HepG2 (cell line): ENCODE measurements around the gene AGGF1. TPM values are rescaled to one million over a fixed set of nuclear protein-coding genes. Genes with fewer than 3 reads are reported as not detected.

Experiments
- ELF3 ChIP-seq: IDR thresholded peaks from 2 replicates; pipeline ENCODE4 v1.6.1; 2016; ENCODE audit warnings: missing genetic modification reagents, missing compliant biosample characterization
- KDM5A ChIP-seq: fragments of 200-600 bp; sonication (generic); IDR thresholded peaks from 2 replicates; pipeline ENCODE4 v1.7.0; 2018; ENCODE audit warnings: antibody characterized with exemption, mild to moderate bottlenecking, low read length, borderline replicate concordance
- MXD3 ChIP-seq: IDR thresholded peaks from 2 replicates; pipeline ENCODE4 v1.6.1; 2016; ENCODE audit warnings: mild to moderate bottlenecking, missing biosample characterization, missing genetic modification reagents
- MXD4 ChIP-seq: IDR thresholded peaks from 2 replicates; pipeline ENCODE4 v1.6.1; 2016; ENCODE audit warnings: mild to moderate bottlenecking, missing biosample characterization, missing genetic modification reagents
- NKX3-1 ChIP-seq: sonication (generic); formaldehyde crosslinking; IDR thresholded peaks from 2 replicates; pipeline ENCODE4 v1.5.0; 2020; ENCODE audit warnings: missing genetic modification reagents
- PITX1 ChIP-seq: sonication (generic); formaldehyde crosslinking; IDR thresholded peaks from 2 replicates; pipeline ENCODE4 v1.5.1; 2020; ENCODE audit warnings: mild to moderate bottlenecking, missing genetic modification reagents
- ZBTB10 ChIP-seq: sonication (generic); formaldehyde crosslinking; IDR thresholded peaks from 2 replicates; pipeline ENCODE4 v1.4.0; 2020; ENCODE audit warnings: missing genetic modification reagents, borderline replicate concordance
- ZBTB7A ChIP-seq: sonication (generic); formaldehyde crosslinking; IDR thresholded peaks from 2 replicates; pipeline ENCODE4 v1.8.0; 2022; ENCODE audit warnings: mild to moderate bottlenecking, missing genetic modification reagents
- ZNF253 ChIP-seq: sonication (generic); formaldehyde crosslinking; IDR thresholded peaks from 2 replicates; pipeline ENCODE4 v1.8.0; 2022; ENCODE audit warnings: mild to moderate bottlenecking, missing genetic modification reagents, borderline replicate concordance
- ZNF274 ChIP-seq: sonication (generic); formaldehyde crosslinking; IDR thresholded peaks from 2 replicates; pipeline ENCODE4 v1.5.1; 2020; ENCODE audit warnings: mild to moderate bottlenecking, missing genetic modification reagents
- ZNF281 ChIP-seq: sonication (generic); formaldehyde crosslinking; IDR thresholded peaks from 2 replicates; pipeline ENCODE4 v1.4.0; 2020; ENCODE audit warnings: missing genetic modification reagents, borderline replicate concordance
- ZNF331 ChIP-seq: sonication (generic); formaldehyde crosslinking; IDR thresholded peaks from 2 replicates; pipeline ENCODE4 v1.4.0; 2020; ENCODE audit warnings: missing genetic modification reagents
- ZNF547 ChIP-seq: sonication (generic); formaldehyde crosslinking; IDR thresholded peaks from 2 replicates; pipeline ENCODE4 v1.5.1; 2020; ENCODE audit warnings: mild to moderate bottlenecking, missing genetic modification reagents
- ZNF746 ChIP-seq: sonication (generic); formaldehyde crosslinking; IDR thresholded peaks from 2 replicates; pipeline ENCODE4 v1.8.0; 2022; ENCODE audit warnings: mild to moderate bottlenecking, missing genetic modification reagents
- ZNF770 ChIP-seq: sonication (generic); formaldehyde crosslinking; IDR thresholded peaks from 2 replicates; pipeline ENCODE4 v1.5.0; 2020; ENCODE audit warnings: mild to moderate bottlenecking, missing genetic modification reagents
- polyA plus RNA-seq, 8 experiments: library from polyadenylated mRNA; depleted of rRNA in 3 of 8; stranded (reverse) in 7 of 8; unstranded in 1 of 8; fragments of >200 nt; fragmentation: Illumina TruSeq in 4 of 8; extraction: Trizol in 4 of 8; gene quantifications; 2 replicates each; pipeline versions ENCODE4 v1.2.1 to v1.2.3, GENCODE V29; 2011 to 2016; ENCODE audit warnings: low read depth in 4 of 8, missing spikeins in 1 of 8, mixed read lengths in 1 of 8; ENCODE audit not compliant: insufficient read depth in 1 of 8
- total RNA-seq, 5 experiments: library from RNA; depleted of rRNA; stranded (reverse); fragments of >200 nt; fragmentation: Illumina TruSeq; extraction: Trizol; gene quantifications; 2 replicates each; pipeline ENCODE4 v1.2.3, GENCODE V29; 2016; ENCODE audit warnings: low read depth in 1 of 5

Gene AGGF1
- total and polyA plus RNA-seq, 2 of the 13 experiments (the other 11 are each of a cell fraction or from before 2014, with no cell fraction given): 12.9 to 15.5 TPM

GRCh38 chr5:77030097-77031071 lies at the start of gene AGGF1 (continued):
- peak; percentile 86 for TF ChIP-seq MXD3 (CRISPR knock-in tag)
- TF ChIP-seq NKX3-1 (CRISPR knock-in tag): peak; percentile 83
- 0 out of 2 replicates have a peak, but pooled peaks have one; percentile 18 for TF ChIP-seq ZBTB10 (CRISPR knock-in tag)
- TF ChIP-seq PITX1 (CRISPR knock-in tag): peak; percentile 48; the same call in 1 of the 2 replicates
- peak; percentile 56 for TF ChIP-seq ZNF770 (CRISPR knock-in tag)
- TF ChIP-seq ZNF331 (CRISPR knock-in tag): peak; percentile 73; the same call in 1 of the 2 replicates
- TF ChIP-seq MXD4 (CRISPR knock-in tag): peak; percentile 70; the same call in 1 of the 2 replicates
- TF ChIP-seq ELF3: peak; percentile 94
- TF ChIP-seq ZNF274: peak; percentile 55; the same call in 1 of the 2 replicates
- TF ChIP-seq ZNF253 (CRISPR knock-in tag): peak; percentile 16; the same call in 1 of the 2 replicates
- peak; percentile 79; the same call in 1 of the 2 replicates for TF ChIP-seq ZBTB7A (CRISPR knock-in tag)
- TF ChIP-seq ZNF281: peak; percentile 7; the same call in 1 of the 2 replicates
- 0 out of 2 replicates have a peak, but pooled peaks have one; percentile 18 for TF ChIP-seq ZNF746 (CRISPR knock-in tag)
- TF ChIP-seq ZNF547 (CRISPR knock-in tag): peak; percentile 79
- TF ChIP-seq KDM5A: peak; percentile 55; the same call in 1 of the 2 replicates
